GM18505 (cell line): ENCODE measurements around the gene CLDN10.

Source experiments
- ATAC-seq: cut with Tn5 transposase; IDR thresholded peaks from one replicate; pipeline ENCODE4 v1.9.1; 2021; ENCODE audit not compliant: unreplicated experiment
- POLR2A ChIP-seq: IDR thresholded peaks from 4 replicates; pipeline ENCODE4 v1.6.1; 2011; ENCODE audit warnings: borderline replicate concordance; ENCODE audit not compliant: insufficient read depth, insufficient read length; ENCODE audit errors: extremely low read depth

Gene CLDN10

GRCh38 chr13:95523598-95523997 lies 28.9 kb upstream of the CLDN10 start:
- no peak for TF ChIP-seq POLR2A
- ATAC-seq: no peak

GRCh38 chr13:95524264-95524901 lies 28.1 kb upstream of the CLDN10 start:
- no peak for TF ChIP-seq POLR2A

GRCh38 chr13:95527955-95528354 lies 24.6 kb upstream of the CLDN10 start:
- ATAC-seq: no peak
- no peak for TF ChIP-seq POLR2A

More at GRCh38 chr13:95524264-95524901, 28.1 kb upstream of the CLDN10 start:
- no peak for ATAC-seq

GRCh38 chr13:95530178-95530577 lies 22.3 kb upstream of the CLDN10 start:
- no peak for ATAC-seq
- TF ChIP-seq POLR2A: no peak

- TF ChIP-seq POLR2A: no peak
- ATAC-seq: no peak
Observed at GRCh38 chr13:95533545-95534160, 18.9 kb upstream of the CLDN10 start.

GRCh38 chr13:95535243-95535642 lies 17.3 kb upstream of the CLDN10 start:
- no peak for TF ChIP-seq POLR2A
- ATAC-seq: peak; percentile 61

- ATAC-seq: no peak
- no peak for TF ChIP-seq POLR2A
Observed at GRCh38 chr13:95536632-95537241, 15.8 kb upstream of the CLDN10 start.

- ATAC-seq: no peak
- TF ChIP-seq POLR2A: no peak
Observed at GRCh38 chr13:95540888-95541287, 11.6 kb upstream of the CLDN10 start.

- ATAC-seq: no peak
- no peak for TF ChIP-seq POLR2A
Observed at GRCh38 chr13:95541308-95541707, 11.2 kb upstream of the CLDN10 start.

GRCh38 chr13:95541911-95542474 lies 10.5 kb upstream of the CLDN10 start:
- ATAC-seq: no peak
- no peak for TF ChIP-seq POLR2A

- no peak for ATAC-seq
- TF ChIP-seq POLR2A: no peak
Observed at GRCh38 chr13:95544293-95544692, 8.2 kb upstream of the CLDN10 start.

GRCh38 chr13:95546919-95547318 lies 5.6 kb upstream of the CLDN10 start:
- no peak for ATAC-seq
- no peak for TF ChIP-seq POLR2A

GRCh38 chr13:95547531-95548167 lies 4.9 kb upstream of the CLDN10 start:
- TF ChIP-seq POLR2A: no peak
- ATAC-seq: no peak
